Measurements from ENCODE around the gene TRAPPC14. TPM values are rescaled to one million over a fixed set of nuclear protein-coding genes. Genes with fewer than 3 reads are reported as not detected.

The TRAPPC14 gene
- total RNA-seq, result 9.2 and 9.4 TPM in 2 replicates

GRCh38 chr7:100158229-100159098 is at the start of gene TRAPPC14:
Gene TRAPPC14 (minus strand): TSS chr7:100158723. CDS start chr7:100158499, 224 bp downstream.

GRCh38 chr7:100177045-100178001 is 18.8 kb upstream of the TRAPPC14 start, which contains the start of the genes GPC2 and STAG3:
Gene GPC2 (minus strand): TSS chr7:100177381. CDS start chr7:100177199, 182 bp downstream.
Gene STAG3 (plus strand): TSS chr7:100177918. CDS start chr7:100180557, 2,639 bp downstream.

GRCh38 chr7:100148559-100149328 is 9.8 kb downstream of the TRAPPC14 start, which contains the start of gene LAMTOR4:
Gene LAMTOR4 (plus strand): TSS chr7:100148918. CDS start chr7:100148973, 55 bp downstream.

GRCh38 chr7:100126931-100127865 is 31.3 kb downstream of the TRAPPC14 start, which contains the start of gene MBLAC1:
Gene MBLAC1 (plus strand): TSS chr7:100126967. CDS start chr7:100127396, 429 bp downstream.

GRCh38 chr7:100119072-100119969 is 39.2 kb downstream of the TRAPPC14 start, which contains the start of the genes CNPY4 and TAF6:
Gene CNPY4 (plus strand): TSS chr7:100119634. CDS start chr7:100119745, 111 bp downstream.
Gene TAF6 (minus strand): TSS chr7:100119358. CDS start chr7:100114209, 5,149 bp downstream.

Other genes starting within 250 kb of the TRAPPC14 start
- gene TRIM4, start 239.2 kb downstream of the TRAPPC14 start, total RNA-seq, result 22.5 and 28.9 TPM in 2 replicates
- not detected in 2 replicates for gene GJC3, start 229.1 kb downstream of the TRAPPC14 start, total RNA-seq
- not detected in 2 replicates for gene AZGP1, start 182.7 kb downstream of the TRAPPC14 start, total RNA-seq
- gene ZKSCAN1, start 143.1 kb downstream of the TRAPPC14 start, total RNA-seq, result 10.1 and 14.7 TPM in 2 replicates
- gene ZSCAN21, start 108.9 kb downstream of the TRAPPC14 start, total RNA-seq, result 11.3 and 21.6 TPM in 2 replicates
- gene ZNF3, start 77.0 kb downstream of the TRAPPC14 start, total RNA-seq, result 14.7 and 22.5 TPM in 2 replicates
- gene COPS6, start 69.8 kb downstream of the TRAPPC14 start, total RNA-seq, result 159 and 183 TPM in 2 replicates
- 138 and 153 TPM in 2 replicates for gene MCM7, start 57.3 kb downstream of the TRAPPC14 start, total RNA-seq
- 40.9 and 95.7 TPM in 2 replicates for gene AP4M1, start 57.1 kb downstream of the TRAPPC14 start, total RNA-seq
- gene TAF6, start 39.4 kb downstream of the TRAPPC14 start, total RNA-seq, result 92.9 and 113 TPM in 2 replicates
- gene CNPY4, start 39.1 kb downstream of the TRAPPC14 start, total RNA-seq, result 40.6 and 41.3 TPM in 2 replicates
- gene MBLAC1, start 31.8 kb downstream of the TRAPPC14 start, total RNA-seq, result 2.9 and 6.0 TPM in 2 replicates
- gene LAMTOR4, start 9.8 kb downstream of the TRAPPC14 start, total RNA-seq, result 126 and 185 TPM in 2 replicates
- 6.0 and 6.3 TPM in 2 replicates for gene GAL3ST4, start 9.9 kb upstream of the TRAPPC14 start, total RNA-seq
- gene GPC2, start 18.7 kb upstream of the TRAPPC14 start, total RNA-seq, result 0.18 and 0.29 TPM in 2 replicates
- gene STAG3, start 19.2 kb upstream of the TRAPPC14 start, total RNA-seq, result 0.29 and 0.35 TPM in 2 replicates
- gene PVRIG, start 61.2 kb upstream of the TRAPPC14 start, total RNA-seq, result not detected in 2 replicates
- not detected in 2 replicates for gene SPDYE3, start 149.0 kb upstream of the TRAPPC14 start, total RNA-seq
- 9.8 and 13.3 TPM in 2 replicates for gene PILRB, start 199.4 kb upstream of the TRAPPC14 start, total RNA-seq
- not detected in 2 replicates for gene PILRA, start 214.8 kb upstream of the TRAPPC14 start, total RNA-seq